8988T (cell line): ENCODE data around the gene SULT1A2.
"Not testable (repeated sequence)": the region's sequence is repeated elsewhere in the genome, so short reads cannot be mapped to it uniquely, and the experiment has no call there.

Experiments
- DNase-seq: peaks from one replicate; pipeline ENCODE4 v3.0.0; 2011

SULT1A2 gene

DNA sequence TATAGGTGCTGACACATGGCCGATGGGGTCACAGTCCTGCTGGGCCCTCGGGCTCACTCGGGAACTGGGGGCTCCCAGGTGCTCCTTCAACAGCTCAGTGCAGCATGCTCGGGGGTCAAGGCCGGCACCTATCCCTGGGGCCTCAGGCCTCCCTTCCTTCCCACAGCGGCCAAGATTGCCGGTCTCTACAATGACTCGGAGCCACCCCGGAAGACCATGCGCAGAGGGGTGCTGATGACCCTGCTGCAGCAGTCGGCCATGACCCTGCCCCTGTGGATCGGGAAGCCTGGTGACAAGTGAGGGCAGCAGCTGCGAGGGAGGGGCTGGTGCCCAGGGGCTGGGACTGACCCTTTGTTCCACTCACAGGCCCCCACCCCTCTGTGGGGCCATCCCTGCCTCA, 6.9 kb downstream of the SULT1A2 start:
- DNase-seq: no peak

DNA sequence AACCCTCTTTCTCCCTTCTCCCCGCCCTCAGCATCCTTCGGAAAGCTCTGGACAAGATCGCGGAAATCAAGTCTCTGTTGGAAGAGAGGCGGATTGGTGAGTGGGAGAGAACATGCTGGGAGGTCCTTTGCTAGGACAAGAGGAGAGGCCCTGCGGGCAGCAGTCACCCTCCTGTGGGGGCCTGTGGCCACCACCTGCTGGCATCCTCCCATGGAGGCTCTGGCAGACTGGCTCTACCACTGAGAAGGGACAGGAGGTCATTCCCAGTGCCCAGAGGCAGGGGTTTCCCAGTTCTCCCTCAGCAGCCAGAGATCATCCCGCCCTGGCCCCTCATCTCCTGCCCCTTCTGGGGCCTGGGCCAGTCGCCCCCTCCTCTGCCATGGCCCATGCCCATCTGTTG, 7.8 kb downstream of the SULT1A2 start:
- no peak for DNase-seq

DNA sequence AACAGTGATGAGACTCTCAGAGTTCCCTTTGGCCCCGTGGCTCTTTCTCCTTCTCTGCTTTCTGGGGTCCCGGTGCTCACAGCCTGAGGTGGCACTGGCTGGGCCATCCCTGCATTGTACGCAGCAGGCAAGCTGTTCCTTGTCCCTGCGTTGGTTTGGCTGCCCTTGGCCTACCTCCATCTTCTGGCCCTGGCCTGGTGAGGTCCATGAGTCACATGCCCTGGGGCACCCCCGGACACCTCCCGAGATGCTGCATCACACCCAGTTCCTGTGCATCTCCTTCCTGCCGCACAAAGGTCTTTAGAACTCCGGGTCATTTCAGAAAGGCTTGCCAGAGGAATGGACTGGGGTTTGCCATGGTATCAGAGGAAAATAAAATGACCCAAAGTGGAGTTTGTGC, 9.5 kb downstream of the SULT1A2 start:
- DNase-seq: no peak

DNA sequence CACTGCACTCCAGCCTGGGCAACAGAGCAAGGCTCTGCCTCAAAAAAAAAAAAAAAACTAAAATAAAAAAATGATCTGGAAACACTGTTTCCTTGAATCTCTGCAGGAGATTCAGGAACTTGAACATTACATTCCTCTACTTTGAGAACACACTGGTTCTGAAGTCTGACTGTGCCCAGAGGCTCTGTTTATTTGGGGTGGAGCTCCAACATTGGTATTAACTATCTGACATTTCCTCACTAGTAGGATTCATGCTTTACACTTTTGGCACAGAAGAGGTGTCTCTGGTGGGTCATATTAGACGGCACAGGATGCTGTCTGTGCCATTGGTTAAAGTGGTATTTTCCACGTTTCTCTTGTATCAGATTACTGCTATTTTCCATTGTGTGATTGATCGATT, 10.4 kb downstream of the SULT1A2 start:
- DNase-seq: no peak

DNA sequence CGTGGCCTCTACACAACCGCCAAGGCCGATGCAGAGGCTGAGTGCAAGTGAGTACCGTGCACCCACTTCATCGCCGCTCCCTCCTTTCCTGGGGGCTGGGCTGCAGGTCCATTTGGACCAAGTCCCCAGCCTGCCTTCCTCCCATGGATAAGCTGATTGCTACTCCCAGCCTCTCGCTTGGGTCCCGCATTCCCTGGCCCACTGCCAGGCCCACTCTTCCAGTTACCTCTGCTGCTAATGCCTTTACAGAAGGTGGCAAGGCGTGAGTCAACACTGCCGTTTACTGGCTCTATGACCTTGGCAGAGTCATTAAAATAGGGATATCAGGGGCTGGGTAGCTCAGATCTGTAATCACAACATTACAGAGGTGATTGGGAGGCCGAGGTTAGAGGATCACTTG, 11.2 kb downstream of the SULT1A2 start:
- no peak for DNase-seq

DNA sequence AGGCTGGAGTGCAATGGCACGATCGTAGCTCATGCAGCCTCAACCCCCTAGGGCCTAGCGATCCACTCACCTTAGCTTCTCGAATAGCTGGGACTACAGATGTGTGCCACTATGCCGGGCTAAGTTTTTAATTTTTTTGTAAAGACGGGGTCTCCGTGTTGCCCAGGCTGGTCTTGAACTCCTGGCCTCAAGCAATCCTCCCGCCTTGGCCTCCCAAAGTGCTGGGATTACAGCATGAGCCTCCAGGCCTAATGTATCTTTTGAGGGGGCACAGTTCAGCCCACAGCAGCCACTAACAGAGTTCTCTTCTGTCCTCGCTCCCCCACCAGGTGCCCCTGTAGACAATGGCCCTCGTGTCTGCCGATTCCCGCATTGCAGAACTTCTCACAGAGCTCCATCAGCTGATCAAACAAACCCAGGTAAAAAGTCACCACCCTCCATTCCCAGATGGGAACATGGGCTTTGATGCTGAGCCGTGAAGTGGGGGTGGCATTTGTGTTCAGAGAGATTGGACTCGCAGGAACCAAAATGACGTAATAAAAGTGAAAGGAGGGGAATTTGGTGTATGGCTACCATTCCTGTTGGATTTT, 16.0 kb downstream of the SULT1A2 start:
- DNase-seq: no peak

DNA sequence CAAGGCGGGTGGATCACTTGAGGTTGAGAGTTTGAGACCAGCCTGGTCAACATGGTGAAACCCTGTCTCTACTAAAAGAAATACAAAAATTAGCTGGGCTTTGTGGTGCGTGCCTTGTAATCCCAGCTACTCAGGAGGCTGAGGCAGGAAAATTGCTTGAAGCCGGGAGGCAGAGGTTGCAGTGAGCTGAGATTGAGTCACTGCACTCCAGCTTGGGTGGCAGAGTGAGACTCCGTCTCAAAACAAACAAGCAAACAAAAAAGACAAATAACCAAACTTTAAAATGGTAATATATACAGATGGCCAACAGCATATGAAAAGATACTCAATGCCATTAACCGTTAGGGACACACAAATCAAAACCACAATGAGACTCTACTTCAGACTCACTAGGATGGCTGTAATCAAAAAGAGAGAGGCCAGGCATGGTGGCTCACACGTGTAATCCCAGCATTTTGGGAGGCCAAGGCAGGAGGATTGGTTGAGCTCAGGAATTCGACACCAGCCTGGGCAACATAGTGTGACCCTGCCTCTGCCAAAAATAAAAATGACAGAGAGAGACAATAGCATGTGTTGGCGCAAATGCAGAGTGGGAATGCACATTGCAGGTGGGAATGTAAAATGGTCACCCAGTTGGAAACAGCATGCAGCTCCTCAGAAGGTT, 21.3 kb downstream of the SULT1A2 start:
- no peak for DNase-seq

DNA sequence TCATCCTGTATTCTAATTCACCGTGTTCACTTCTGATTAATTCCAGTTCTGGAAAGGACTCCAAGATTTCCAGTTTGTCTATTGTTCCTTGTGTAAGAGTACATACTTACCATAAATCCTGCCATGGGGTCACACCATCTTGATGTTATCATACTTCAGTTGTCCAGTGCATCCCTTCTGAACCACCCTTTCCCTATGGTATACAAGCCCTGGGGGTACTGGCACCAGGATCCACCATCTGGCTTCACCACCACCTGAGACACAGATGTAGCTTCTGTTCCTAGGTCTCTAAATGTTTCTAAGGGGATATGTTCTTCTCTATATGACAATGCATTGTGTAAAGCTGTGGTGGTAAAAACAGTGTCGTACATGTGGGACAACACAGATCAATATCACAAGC, 21.9 kb downstream of the SULT1A2 start:
- DNase-seq: no peak

DNA sequence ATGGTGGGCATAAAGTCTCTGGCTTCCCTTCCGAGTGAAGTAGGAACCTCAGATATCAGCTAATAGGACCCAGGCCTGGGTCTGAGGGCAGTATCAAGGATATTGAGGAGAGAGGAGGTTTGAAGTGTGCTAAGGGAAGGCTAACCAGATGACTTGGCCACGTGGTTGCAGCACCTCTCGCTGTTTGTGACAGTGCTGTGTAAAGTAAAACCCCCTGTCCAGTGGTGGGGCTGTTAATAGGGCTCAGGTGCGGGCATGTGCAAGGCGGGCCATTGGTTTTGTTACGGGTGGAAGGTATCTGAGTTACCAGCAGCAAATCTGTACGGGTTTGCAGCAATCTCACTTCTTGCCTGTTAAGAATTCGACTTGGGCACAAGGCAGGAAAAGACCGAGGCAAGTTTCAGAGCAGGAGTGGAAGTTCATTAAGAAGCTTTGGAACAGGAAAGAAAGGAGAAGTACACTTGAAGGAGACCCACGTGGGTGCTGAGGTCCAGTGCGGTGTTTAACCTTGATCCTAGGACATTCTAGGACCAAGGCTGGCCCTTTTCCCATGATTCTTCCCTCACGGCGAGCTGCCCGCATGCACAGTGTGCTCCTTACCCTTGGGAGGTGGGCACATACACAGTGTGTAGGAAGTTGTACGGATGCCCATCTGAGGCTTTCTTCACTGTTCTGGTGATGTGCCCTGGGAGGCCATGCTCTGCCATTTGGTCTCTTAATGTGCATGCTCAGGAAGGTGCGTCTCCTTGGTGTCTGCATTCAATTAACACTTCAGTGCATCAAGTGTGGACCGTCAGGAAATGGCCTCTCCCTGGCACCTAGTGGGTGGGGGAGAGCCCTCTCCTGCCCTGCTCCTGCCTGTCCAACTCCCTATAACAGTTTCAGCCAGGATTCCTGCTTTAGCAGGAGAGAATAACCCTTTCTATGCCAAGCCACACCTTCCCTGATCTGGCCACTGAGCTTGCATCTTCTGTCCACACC, 22.8 kb downstream of the SULT1A2 start:
- DNase-seq: no peak

DNA sequence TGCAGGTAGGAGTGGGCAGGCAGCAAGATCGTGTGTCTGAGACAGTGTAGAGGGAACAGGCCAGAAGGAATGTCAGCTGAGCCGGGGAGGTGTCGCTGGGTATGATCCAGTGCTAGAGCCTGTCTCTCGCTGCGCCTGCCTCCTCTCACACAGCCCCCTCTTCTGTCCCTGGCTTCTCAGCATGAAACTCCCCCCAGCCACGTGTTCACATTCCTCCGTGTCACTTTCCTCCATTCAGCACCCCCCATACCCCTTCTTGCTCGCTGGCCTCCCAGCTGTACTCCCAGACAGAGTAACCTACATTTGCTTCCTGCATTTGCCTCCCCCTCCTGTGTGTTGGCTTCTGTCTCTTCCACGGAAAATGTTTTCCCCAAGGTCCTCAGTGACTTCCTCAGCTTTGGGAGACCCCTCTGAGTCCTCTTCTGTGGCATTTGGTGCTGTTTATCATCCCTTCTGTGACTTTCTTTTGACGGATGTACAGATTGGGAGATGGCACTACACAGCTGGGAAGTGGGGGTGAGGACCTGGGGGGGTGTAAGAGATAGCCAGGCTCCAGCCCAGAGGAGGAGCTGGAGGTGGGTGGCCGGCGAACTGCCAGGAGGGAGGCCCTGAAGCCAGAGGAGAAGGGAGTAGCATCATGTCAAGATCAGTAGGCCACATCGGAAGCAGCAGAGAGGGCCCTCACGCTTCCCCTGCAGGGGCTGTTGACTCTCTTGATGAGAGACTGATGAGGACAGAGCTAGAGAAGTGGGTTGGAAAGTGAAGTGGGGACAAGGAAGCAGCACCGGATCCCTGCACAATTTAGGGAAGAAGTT, 23.9 kb downstream of the SULT1A2 start:
- DNase-seq: no peak

DNA sequence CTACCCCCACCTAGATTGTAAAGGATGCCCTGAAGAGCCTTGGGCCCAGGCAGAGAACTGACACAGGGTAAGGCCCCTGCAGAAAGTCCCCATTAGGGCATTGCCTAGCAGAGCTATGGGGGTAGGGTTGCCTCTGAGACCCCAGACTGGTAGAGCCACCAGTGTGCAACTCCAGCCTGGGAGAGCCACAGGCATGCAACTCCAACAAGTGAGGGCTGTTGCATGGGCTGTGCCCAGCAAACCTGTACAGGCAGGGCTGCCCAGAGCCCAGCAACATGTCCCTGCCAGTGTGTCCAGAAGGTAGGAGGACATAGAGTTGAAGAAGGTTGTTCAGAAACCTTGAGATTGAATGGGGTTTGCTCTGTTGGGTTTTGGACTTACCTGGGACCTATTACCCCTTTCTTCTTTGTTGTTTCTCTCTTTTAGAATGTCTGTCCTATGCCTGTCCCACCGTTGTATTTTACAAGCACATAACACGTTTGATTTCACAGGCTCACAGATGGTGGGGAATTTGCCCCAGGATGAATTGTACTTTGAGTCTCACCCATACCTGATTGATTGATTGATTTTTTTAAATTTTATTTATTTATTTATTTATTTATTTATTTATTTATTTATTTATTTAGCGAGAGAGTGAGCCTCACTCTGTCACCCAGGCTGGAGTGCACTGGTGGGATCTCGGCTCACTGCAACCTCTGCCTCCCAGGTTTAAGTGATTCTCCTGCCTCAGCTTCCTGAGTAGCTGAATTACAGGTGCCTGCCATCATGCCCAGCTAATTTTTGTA, 26.7 kb downstream of the SULT1A2 start:
- DNase-seq: no peak

DNA sequence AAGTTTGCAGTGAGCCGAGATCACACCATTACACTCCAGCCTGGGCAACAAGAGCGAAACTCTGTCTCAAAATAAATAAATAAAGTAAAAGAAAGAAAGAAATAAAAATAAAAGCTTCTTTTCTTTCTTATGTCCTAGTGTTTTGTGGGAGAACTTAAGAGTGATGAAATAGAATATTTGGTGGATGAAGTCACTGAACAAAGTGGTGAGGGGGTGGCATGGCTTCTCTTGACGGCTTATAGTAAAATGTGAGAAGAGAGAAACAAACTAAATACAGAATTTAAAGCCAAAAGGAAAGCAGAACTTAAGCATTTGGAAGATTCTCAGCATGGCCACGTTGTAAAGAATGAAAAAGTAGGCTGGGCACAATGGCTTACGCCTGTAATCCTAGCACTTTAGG, 27.8 kb downstream of the SULT1A2 start:
- no peak for DNase-seq

DNA sequence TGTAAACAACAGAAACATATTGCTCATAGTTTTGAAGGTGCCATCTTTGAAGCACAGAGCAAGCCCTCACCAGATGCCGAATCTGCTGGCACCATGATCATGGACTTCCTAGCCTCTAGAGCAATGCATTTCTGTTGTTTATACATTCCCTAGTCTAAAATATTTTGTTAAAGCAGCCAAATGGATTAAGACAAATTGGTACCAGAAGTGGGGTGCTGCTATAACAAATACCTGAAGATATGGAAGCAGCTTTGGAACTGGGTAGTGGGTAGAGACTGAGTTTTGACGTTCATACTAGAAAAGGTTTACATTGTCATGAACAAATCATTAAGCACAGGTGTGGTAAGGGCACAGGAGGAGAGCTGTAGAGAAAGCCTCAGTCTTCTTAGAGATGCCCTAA, 29.6 kb downstream of the SULT1A2 start:
- DNase-seq: no peak

DNA sequence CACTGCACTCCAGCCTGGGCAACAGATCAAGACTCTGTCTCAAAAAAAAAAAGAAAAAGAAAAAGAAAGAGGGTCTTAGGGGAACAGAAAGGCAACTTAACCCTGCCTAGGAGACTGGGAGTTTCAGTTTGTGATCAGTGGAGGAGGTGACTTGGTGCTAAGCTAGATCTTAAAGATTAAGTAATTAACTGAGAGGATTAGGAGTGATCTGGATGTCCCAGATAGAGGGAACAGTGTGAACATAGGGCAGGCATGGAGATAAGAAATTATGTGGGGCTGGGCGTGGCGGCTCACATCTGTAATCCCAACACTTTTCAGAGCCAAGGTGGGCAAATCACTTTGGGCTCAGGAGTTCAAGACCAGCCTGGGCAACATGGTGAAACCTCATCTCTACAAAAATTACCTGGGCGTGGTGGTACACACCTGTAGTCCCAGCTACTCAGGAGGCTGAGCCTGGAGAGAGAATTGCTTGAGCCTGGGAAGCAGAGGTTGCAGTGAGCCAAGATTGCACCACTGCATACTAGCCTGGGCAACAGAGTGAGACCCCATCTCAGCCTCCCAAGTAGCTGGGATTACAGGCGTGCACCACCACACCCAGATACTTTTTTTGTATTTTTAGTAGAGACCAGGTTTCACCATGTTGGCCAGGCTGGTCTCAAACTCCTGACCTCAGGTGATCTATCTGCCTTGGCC, 30.5 kb downstream of the SULT1A2 start:
- not testable (repeated sequence) for DNase-seq

DNA sequence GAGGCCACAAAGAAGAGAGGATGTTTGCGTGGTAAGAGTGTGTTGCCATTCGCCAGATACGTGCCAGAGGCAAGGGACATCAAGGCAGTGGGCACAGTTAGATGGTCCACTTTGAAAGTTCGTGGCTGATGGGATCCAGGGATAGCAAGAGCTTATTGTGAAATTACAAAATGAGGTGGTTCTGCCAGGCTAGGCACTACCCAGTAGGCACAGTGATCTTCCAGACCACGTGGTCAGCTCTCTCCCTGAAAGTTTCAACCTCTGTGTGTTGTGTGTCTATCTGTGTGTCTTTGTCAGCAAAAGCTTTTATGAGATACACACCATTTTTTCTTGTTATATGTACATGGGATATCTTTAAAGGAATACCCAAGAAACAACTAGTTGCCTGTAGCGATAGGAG, 33.6 kb downstream of the SULT1A2 start:
- DNase-seq: no peak

DNA sequence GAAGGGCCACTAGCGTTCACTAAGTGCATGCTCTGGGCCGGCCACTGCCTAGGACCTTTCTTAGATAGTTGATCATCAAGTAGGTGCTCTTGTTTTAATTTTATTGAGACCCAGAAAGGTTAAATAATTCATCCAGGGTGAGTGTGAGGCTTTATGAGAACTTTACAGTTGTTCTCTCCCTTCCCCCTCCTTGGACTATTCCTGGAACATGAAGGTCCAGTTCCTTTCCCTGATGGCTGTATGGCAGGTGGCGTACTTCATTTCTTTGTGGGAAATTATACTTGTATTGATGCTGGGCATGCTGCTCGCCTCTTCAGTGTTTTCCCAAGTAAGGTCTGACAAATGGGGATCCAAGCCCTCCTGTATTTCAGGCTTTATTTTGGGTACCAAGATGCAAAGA, 34.7 kb downstream of the SULT1A2 start:
- no peak for DNase-seq

DNA sequence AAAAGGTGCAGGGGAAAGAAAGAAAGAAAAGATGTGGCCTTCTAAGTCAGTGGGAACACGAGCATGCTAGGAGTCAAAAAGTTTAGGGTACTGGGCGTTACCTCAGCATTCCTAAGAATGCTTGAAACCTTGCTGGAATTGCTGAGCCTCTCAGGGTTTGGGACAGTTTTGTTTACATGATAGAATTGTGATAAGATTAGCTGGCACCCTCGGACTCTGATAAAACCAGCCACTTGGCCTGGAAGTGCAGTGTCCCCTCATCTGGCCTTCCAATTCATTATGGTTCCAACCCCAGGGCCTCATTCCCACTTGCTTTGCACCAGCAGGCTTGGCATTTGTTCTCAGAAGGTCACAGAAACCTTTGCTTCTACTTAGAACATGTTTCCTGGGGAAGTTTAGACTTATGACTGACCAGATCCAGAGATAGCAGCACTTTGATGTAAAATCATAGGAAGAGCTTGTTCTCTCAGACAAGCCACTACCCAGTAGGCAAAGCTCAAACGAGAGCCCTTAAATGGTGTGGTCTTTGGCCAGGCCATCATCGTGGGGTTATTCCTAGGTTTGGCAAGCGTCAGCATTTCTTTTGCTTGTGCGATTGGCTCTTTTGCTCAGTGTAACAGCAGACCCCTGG, 35.2 kb downstream of the SULT1A2 start:
- DNase-seq: no peak

DNA sequence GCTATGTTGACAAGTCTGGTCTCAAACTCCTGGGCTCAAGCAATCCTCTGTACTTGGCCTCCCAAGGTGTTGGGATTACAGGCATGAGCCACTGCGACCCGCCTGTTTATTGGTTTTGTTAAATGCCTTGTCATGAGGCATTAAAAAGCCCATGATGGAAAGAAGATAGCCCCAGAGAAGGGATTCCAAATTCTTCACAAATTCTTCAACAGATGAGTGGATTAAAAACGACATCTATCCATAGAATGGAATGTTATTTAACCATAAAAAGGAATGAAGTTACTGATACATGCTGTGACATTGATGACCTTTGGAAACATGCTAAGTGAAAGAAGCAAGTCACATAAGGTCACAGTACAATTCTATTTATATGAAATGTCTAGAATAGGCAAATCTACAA, 38.4 kb downstream of the SULT1A2 start:
- no peak for DNase-seq

DNA sequence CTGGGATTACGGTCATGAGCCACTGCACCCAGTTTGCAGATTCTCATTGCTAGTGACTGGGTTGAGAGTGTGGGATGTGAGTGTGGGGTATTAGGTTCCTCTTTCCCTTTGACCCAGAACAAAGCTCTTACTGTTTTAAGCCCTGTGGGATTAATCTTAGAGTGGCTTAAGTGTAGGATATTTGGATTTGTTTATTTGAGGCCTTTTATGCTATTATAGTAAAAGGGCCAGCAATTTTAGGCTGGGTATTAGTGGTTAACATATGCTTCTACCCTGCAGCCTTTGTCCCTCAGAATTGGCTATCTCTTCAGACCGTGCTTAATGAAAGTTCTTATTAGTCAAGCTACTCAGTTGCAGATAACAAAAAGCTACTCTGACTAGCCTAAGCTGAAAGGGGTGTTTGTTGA, 39.9 kb downstream of the SULT1A2 start:
- no peak for DNase-seq

DNA sequence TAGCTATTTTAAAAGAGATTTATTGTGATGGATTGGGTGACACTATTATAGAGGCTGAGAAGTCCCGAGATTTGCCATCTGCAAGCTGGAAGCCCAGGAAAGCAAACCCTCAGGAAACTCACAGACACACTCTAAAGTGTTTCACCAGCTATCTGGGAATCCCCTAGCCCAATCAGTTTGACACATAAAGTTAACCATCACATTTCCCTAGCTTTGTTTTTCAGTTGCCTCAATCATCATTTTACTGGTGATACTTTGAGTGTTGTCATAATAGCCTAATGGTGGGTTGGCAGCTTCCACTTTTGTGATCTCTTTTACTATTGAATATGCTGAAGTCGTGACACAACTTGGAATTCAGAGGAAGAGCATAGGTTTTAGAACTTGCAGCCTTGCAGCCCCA, 41.3 kb downstream of the SULT1A2 start:
- DNase-seq: no peak
